ENCODE data around the gene STAT6.
"Not testable (repeated sequence)": the region's sequence is repeated elsewhere in the genome, so short reads cannot be mapped to it uniquely, and the experiment has no call there.

STAT6 gene

DNA sequence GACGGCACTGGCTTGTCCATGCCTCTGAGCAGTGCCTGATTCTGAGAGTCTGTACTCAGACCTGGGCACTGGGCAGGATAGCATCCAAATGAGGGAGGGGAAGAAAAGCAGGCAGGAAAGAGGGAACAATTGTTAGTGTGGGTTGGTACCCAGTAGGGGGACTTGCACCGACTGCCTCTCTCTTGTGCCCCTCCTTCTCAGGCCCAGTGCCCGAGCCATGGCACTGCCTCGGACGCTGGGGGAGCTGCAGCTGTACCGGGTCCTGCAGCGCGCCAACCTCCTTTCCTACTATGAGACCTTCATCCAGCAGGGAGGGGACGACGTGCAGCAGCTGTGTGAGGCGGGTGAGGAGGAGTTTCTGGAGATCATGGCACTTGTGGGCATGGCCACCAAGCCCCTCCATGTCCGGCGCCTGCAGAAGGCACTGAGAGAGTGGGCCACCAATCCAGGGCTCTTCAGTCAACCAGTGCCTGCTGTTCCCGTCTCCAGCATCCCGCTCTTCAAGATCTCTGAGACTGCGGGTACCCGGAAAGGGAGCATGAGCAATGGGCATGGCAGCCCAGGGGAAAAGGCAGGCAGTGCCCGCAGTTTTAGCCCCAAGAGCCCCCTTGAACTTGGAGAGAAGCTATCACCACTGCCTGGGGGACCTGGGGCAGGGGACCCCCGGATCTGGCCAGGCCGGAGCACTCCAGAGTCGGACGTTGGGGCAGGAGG, 20.1 kb downstream of the STAT6 start:
- in situ Hi-C loops (cut with HindIII; ENCODE audit: low sequenced_read_pairs) = no loop called here

DNA sequence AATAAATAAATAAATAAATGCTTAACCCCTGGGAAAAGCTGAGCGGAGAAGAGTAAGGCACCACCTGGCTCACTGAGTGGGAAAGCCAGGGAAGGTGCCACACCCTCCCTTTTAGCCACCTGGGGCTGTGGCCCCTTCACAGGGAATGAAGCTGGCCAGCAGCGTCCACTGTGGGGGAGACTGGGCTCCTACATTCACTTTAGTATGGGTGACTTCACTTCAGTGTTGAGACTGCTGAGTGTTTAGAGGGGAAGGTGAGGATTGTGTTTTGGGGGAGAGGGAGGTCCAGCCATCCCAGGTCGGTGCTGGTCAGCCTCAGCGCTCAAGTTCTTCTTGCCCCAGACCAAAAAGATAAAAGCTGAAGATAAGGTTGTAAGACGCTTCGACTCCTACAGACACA, 20.7 kb downstream of the STAT6 start:
- in situ Hi-C loops (cut with HindIII; ENCODE audit: low sequenced_read_pairs) = no loop called here

DNA sequence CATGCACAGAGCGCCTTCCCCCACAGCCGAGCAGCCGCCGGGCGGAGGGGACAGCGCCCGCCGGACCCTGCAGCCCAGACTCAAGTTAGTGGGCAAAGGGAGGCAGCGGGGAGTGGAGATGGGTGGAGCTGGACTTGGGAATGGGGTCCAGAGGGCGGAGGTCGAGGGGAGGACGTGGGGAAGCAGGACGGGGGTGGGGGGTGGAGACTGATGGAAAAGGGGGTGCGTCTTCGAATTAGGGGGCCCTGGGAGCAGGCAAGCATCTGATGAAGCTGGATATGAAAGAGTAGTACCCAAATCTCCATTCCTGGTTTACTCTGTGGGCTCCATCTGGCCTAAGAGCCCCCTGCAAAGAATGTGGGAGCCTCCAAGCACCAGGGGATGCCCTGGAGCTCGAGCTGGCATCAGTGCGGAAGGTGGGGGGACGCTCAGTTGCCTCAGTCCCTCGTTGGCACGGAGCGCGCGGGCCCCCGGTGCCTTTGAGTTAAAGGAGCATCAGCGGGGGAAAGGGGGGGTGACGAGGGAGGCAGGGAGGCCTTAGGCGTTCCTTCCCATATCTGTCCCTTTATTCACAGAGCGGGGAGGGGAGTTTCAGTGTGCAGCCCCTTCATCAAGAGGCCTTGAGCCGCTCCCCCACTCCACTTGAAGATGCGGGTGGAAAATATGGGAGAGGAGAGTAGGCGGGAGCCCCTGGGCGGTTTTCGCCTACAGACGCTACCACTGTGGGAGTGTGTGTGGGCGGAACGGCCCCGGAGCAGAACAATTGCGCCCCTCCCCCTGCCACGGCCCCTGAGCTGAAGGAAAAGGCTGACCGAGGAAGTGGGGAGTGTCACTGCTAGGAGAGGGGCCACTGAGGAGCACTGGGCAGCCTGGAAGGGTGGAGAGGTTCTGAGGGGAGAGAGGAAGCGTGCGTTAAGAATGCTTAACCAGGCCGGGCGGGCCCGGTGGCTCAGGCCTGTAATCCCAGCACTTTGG, 21.6 kb downstream of the STAT6 start:
- in situ Hi-C loops (cut with HindIII; ENCODE audit: low sequenced_read_pairs) = no loop called here

DNA sequence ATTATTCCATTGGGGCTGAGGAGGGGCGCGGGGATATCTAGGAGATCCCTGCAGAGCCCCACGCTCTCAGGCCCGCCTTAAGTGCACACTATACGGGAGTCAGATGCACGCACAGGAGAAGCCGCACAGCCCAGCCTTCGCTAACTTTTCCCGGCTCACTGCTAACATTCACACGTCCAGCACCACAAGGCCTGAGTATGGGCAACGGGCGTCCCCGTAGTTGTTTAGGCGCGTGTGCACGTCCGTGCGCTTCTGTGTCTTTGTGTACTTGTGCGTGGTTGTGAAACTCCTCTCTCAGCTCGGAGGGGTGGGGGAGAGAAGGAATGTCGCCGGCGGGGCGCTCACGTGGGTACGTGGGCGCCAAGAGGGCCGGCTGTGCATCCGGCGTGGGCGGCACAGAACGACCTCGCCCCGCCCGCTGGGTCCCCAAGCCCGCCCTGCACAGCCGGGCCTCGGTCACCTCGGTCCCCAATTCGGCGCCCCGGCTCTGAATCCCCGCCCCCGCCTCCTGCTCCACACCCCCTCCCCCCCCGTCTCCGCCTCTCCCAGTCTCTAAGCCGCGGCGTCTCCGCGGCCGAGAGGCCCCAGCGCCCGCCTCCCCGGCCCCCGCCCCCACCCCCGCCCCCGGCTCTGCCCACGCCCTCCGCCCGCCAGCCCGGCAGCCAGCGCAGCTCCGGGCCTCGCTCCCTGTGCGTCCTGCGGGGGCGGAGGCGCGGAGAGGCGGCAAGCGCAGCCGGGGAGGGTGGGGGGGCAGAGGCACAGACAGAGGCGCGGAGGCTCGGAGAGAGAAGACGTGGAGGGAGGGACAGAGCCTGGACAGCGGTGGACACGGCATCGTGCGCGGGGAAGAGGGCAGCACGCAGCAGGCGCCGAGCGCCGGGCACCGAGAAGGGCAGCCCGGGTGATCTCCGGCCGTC, 22.6 kb downstream of the STAT6 start, which contains the start of gene NAB2:
Gene NAB2 (plus strand): TSS at position 761 of the 917 bp plus-strand sequence. CDS start 158 bp downstream, outside the sequence.
- in situ Hi-C loops (cut with HindIII; ENCODE audit: low sequenced_read_pairs) = no loop called here

DNA sequence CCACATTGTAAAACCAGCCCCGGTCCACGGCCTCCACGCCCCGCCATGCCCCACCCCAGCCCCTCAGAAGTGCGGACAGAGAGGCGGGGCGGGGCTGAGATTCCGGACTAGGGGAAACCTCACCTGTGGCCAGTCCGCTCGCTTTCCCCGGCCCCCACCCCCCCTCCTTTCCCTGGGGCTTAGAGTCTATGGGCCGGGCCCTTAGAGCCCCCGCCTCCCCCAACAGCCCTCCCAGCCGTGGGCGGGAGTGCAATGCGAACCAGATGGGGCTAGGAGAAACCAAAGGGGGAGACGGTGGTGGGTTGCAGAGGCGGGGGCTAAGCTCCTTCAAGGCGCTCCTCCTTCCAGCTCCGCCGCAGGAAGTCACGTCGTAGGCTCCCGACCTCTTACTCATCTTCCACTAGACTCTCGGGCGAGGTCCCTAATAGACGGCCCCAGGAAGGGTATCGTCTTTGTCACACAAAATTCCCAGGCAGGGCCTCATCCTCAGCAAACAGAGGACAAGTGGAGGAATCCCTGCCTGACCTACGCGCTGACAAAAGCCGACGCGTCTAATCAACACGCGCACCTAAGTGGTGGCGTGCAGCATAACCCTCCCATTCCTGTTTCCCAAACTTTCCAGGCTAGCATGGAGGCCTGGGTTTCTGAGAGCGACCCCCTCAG, 23.3 kb downstream of the STAT6 start:
- in situ Hi-C loops (cut with HindIII; ENCODE audit: low sequenced_read_pairs) = no loop called here

DNA sequence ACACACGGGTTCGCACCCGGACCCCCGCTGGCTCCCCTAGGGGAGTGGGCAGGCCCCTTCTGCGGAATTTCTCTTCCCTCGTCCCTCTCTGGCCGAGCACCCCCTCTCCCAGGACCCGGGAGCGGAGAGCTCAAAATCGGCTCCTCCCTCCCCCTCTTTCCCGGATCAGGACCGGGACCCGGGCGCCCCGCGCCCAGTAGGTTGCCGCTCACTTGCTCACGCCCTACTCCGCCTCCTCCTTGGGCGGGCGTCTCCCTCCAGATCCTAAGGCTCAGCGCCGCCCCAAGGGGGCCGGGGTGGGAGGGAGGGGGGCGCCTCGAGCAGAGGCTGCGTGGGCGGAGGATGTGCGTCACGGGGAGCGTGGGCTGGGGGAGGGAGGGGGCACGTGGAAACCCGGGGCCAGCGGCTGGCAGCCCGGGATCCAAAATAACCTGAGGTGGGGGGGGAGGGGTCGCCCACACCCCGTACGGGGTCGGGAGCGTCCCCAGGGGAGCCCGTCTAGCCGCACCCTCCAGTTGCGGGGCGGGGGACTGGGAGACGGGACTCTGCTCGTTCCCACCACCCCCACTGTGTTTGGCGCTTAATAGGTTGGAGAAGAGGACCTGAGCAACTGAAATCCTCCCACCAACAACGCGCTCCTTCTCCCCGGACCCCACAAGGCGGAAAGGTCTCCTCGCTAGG, 24.0 kb downstream of the STAT6 start:
- in situ Hi-C loops (cut with HindIII; ENCODE audit: low sequenced_read_pairs) = no loop called here

DNA sequence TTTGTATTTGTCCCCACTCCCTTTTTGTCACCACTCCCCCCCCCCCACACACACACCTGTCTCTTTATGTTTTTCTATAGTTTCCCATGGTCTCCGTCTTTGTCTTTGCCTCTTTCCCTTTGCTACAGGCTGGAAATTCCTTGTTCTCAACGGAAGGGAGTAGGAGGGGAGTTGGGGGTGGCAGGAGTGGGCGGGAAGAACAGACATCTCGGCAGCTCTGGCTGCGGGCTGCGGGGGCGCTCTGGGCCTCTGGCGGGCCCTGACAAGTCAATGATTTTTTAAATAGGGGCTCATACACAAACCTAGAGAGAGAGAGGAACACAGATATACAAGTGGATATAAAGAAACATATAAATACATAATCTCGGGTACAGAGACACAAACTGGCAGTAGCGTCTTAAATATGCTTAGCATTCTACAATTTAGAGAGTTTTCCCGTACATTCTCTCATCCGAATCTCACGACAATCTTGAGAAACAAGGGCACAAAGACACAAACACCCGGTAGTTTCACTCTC, 24.6 kb downstream of the STAT6 start:
- in situ Hi-C loops (cut with HindIII; ENCODE audit: low sequenced_read_pairs) = no loop called here

DNA sequence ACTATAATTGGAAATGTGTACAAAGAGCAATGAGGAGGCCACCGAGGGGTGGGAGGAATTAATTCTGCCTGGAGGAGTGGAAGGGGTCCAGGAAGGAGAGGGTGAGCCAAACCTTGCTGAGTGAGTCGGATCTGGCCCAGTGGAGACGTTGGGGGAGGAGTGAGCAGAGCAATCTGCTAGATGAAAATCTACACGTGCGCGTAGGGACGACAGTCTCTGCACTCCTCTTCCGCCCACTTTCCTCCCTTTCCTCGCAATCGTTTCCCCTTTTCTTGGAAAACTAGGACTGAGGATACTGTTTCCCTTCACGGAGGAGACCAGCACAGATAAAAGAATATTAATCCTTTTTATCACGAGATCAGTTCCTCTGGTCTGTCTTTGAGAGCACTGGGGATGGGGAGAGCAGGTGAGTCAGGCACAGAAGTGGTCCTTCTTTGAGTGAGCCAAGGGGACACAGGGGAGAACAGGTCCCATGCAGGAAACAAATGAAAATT, 25.1 kb downstream of the STAT6 start:
- in situ Hi-C loops (cut with HindIII; ENCODE audit: low sequenced_read_pairs) = no loop called here

DNA sequence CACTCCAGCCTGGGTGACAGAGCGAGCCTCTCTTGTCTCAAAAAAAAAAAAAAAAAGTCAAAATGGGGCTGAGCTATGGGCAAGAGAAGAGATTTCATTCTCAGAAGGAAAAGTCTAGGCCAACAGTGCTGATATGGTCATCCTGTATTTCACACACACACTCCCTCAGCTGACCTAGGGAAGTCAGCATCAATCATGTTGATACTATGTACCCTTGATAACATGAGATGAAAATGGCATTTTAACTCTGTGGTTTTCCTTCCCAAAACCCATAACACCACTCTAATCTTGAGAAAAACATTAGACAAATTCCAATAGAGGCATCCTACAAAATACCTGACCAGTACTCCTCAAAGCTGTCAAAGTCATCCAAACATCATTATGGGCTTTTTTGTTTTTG, 30.3 kb downstream of the STAT6 start:
- in situ Hi-C loops (cut with HindIII; ENCODE audit: low sequenced_read_pairs) = no loop called here

DNA sequence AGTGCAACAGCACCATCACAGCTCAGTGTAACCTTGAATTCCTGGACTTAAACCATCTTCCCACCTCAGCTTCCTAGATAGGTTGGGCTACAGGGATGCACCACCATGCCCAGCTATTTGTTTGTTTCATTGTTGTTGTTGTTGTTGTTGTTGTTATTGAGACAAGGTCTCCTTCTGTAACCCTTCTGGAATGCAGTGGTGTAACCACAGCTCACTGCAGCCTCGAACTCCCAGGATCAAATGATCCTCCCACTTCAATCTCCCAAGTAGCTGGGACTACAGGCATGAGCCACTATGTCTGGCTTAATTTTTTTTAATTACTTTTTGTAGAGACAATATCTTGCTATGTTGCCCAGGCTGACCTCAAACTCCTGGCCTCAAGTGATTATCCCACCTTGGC, 31.3 kb downstream of the STAT6 start:
- in situ Hi-C loops (cut with HindIII; ENCODE audit: low sequenced_read_pairs) = no loop called here

DNA sequence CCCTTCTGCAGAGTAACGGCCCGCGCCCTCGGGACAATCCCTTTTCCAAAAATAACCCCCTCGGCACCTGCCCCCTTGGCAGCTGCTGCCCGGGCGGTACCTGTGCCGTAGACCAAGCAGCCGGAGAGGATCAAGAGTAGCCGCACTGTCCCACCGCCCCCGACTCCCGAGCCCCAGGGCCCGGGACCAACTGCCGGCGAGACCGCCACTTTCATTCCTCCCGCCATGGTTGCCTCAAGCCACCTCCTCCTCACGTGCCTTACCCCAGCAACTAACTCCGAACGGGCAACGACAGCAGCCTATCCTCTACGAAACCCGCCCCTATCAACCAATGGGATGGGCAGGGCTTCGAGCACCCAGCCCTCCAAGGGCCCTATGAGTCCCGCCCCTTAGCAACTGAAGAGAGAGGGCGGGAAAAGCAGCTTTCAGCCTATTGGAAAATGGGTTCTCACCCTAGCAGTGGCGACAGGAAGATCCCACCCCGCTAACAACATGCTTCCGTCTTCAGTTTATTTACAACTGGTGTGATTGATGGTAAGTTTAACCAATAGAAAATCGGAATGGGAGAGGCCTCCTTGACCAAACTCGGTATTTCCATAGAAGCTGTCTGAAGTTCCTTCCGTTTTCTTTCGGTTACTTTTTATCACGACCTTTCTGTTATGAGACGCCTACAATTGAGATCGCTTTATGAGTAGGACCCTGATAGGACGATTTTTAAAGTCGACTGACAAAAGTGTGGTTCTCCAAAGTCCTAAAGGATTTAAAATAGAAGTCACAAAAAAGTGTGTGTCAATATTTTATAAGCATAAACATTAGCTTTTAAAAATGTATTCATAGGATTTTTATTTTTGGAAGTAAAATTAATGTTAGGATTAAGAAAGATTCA, 32.4 kb downstream of the STAT6 start, which contains the start of gene NEMP1:
Gene NEMP1 (minus strand): TSS at position 273 of the 886 bp plus-strand sequence. CDS start 46 bp downstream, at position 227.
- in situ Hi-C loops (cut with HindIII; ENCODE audit: low sequenced_read_pairs) = no loop called here

DNA sequence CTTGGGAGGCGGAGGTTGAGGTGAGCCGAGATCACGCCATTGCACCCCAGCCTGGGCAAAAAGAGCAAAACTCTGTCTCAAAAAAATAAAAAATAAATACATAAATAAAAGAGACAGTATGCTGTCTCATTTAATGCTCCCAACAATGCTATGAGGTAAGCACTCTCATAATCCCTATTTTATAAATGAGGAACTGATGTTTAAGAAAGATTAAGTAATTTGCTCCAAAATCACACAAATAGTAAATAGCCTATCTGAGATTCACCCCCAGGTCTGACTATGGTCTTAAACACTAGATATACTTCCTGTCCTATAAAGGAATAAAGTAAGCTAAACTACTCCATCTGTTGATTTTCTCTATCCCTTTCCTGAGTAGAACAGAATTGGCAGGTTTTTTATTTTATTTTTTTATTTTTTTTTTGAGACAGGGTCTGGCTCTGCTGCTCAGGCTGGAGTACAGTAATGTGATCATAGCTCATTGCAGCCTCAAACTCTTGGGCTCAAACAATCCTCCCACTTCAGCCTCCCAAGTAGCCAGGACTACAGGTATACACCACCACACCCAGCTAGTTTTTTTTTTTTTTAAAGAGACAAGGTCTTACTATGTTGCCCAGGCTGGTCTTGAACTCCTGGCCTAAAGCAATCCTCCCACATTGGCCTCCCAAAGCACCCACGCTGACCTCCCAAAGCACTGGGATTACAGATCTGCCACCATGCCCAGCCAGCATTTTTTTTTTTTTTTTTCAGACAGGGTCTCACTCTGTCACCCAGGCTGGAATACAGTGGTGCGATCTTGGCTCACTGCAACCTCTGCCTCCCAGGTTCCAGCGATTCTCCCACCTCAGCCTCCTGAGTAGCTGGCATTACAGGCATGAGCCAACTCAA, 37.4 kb downstream of the STAT6 start:
- in situ Hi-C loops (cut with HindIII; ENCODE audit: low sequenced_read_pairs) = not testable (repeated sequence)

DNA sequence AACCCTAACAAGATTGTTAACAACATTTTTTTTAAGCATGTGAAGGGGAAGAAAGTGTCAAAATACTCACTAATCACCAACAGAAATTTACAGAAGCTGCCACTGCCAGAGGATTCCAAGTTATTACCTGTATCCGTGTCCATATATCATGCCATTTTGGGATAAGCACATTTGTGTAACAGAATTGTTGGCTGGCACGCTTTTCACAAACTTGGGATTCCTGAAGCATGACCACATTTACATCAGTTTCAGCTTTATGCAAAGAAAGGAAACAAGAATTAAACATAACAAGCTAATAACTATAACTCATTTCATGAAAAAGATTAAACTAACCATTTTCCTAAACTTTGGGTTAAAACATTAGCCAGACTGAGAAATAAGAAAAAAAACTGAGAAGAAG, 38.5 kb downstream of the STAT6 start:
- in situ Hi-C loops (cut with HindIII; ENCODE audit: low sequenced_read_pairs) = no loop called here

DNA sequence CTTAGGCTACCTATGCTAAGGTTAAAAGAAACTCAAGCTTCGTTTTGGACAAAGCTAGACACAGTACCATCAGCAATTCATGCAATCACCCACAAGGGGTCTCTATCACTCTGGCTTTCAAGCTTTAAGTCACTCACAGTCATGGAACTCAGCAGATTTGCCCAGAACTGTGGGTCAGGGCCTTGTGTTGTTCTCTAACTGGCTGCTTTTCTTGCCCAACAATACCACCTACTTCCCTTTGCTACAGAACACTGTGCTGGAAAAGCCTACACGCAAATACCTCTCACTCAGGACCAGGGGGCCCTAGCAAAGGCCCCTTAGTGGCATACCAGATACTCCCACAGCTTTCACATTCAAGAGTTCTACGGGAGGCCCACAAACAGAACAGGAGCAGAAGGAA, 41.6 kb downstream of the STAT6 start:
- in situ Hi-C loops (cut with HindIII; ENCODE audit: low sequenced_read_pairs) = loop anchor here (5.0 to 10.0 kb wide), 2 partner anchors 55 to 103 kb away; partner anchors contain the start of gene LRP1

DNA sequence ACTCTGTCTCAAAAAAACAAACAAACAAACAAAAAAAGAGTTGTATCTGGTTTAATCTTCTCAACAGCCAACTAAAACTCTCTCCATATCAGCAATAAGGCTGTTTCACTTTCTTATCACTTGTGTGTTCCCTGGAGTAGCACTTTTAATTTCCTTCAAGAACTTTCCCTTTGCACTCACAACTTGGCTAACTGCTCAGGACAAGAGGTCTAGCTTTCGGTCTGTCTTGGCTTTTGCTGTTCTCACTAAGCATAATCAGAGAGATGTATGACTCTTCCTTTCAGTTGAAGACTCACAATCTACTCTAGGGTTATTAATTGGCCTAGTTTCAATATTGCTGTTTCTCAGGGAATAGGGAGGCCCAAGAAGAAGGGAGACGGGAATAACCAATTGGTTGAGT, 44.9 kb downstream of the STAT6 start:
- in situ Hi-C loops (cut with HindIII; ENCODE audit: low sequenced_read_pairs) = loop anchor here (5.0 to 10.0 kb wide), 2 partner anchors 59 to 106 kb away; partner anchors contain the start of gene LRP1

DNA sequence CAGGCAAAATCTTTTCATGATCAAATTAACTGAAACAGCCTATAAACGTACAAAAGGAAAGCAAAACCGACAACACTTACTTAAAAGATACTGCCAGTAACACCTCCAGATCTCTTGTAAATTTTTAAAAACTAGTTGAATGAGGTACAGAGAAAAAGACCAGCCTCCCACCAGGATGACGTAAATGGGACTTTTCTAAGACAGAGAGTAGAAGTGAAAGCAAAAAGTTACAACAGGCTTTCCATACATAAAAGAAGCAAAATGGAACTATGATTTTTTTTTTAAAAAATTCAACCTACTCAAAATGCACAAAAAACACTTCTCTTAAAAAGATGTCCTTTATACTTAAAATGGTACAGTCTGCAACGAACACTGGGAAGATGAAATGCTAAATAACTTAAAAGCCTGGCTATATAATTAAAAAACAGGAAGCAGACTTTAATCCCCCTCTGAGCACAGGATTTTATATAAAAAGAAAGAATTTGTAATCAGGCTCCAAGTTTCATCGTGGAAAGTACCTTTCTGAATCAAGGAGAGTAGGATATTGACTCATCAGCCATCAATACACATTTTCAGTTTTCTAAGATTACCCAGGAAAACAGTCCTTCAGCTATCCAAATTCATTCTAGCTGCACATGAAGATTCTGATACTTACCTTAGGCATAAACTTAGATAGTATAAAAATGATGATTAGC, 47.0 kb downstream of the STAT6 start:
- in situ Hi-C loops (cut with HindIII; ENCODE audit: low sequenced_read_pairs) = loop anchor here (10.0 kb wide), 1 partner anchor 61 kb away; the partner anchor contains the start of gene LRP1
